Renal cortical epithelial cell (primary cell): ENCODE data around the gene CERCAM. TPM values are rescaled to one million over a fixed set of nuclear protein-coding genes. Genes with fewer than 3 reads are reported as not detected.

Experiments
- DNase-seq: peaks from one replicate; pipeline ENCODE4 v3.0.0-alpha.2; 2011; ENCODE audit warnings: low read depth
- total RNA-seq: library from RNA; depleted of rRNA; stranded (reverse); fragments of >200 nt; gene quantifications from 2 replicates; pipeline ENCODE4 v1.2.3, GENCODE V29; 2014

CERCAM gene
- total RNA-seq, 1 donor from 2014 or later, result 43.4 TPM

DNA sequence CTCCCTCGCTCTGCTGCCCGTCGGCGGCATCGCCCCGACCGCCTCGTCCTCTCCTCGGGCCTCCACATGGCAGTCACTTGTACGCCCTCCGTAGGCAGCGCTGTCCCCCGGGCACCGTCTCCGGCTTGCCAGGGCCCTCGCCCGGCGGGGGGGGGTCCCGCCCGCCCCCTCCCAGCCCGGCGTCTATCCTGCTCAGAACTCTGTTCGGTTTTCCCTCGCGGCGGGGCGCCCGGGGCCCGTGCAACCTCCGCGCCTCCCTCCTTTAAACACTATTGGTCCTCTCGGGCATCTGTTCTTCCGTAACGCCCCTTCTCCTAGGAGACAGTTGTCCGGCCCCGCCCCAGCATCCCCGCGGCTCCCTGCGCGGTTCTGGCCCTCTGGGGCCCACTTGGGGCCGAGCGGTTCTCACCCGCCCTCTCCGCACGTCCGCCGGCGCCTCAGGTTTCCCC, 36.0 kb downstream of the CERCAM start:
- DNase-seq, result peak; percentile 42

DNA sequence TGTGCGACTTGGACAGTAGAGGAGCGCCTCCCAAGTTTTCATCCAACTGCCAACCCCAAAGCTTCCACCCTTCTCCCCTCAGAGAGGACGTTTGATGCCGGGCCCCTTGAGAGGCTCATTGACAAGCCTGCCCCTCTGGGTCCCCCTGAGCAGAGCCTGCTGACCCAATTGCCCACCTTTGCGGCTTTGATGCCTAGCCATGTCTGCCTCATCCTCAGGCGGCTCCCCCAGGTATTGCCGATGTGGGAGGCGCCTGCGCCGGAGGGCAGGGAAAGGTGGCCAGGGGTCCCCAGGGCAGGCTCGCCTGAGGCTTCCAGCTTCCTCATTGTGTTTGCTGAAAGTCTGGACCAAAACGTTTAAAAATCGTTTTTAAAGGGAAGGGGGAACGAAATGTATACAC, 36.5 kb downstream of the CERCAM start:
- no peak for DNase-seq

DNA sequence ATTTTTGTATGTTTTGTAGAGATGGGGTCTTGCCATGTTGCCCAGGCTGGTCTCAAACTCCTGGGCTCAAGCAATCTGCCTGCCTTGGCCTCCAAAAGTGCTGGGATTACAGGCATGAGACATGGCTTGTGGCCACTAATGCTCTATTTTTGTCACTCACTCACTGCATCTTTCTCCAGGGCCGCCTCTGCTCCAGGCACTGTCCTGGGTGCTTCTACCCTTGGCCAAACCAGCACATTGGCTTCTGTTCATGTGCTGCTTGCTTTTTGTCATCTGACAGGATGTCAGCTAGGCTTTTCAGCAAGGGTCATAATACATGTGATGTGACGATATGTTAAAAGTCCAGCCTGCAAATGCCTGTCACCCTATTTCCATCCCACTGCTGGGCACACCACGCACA, 38.4 kb downstream of the CERCAM start:
- DNase-seq, result no peak

DNA sequence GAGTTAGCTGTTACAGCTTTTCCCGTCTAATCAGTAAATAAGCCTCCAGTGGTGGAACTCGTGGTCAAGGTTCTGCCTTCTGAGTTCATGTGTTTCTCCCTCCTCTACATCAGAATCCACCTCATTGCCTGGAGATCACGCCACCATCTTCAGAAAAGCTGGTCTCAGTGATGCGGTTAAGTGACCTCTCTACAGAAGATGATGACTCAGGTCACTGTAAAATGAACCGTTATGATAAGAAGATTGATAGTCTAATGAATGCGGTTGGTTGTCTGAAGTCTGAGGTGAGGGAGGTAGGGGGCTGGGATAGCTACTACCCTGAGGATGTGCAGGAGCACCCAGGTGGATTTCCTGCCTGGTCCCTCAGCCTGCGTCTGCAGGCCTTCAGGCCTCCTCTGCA, 48.4 kb downstream of the CERCAM start:
- no peak for DNase-seq

DNA sequence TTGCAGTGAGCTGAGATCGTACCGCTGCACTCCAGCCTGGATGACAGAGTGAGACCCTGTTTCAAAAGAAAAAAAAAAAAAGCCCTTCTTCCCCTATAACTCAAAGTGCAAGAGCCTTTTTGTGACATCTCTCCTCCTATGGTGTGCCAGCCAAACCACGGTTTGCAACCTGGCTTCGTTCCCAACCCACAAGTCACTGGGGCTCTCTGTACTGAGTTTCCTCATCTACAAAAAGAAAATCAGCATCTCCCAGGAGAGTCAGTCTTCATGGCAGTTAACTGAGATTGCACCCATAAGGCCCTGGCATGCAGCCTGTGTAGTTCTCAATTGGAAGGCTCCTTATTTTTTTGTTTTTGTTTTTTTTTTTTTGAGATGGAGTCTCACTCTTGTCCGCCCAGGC, 49.9 kb downstream of the CERCAM start:
- DNase-seq, result peak; percentile 42

DNA sequence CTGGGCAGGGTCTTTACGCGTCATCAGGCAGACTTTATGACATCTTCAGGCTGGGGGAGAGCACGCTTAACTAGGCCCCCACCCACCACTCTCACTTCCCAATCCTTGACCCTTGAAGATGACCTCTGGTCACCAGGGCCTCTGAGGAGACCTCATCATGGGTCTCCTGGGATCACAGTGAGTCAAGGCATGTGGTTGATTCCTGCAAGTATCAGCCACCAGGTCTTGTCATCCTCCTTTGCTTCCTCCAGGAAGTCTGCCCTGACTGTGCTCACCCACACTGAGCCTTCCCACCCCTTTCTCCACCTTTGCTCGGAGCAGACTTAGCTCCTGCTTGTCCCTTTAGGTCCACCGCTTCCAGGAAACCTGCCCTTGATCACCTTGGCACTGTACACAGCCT, 52.4 kb downstream of the CERCAM start:
- DNase-seq, result no peak

DNA sequence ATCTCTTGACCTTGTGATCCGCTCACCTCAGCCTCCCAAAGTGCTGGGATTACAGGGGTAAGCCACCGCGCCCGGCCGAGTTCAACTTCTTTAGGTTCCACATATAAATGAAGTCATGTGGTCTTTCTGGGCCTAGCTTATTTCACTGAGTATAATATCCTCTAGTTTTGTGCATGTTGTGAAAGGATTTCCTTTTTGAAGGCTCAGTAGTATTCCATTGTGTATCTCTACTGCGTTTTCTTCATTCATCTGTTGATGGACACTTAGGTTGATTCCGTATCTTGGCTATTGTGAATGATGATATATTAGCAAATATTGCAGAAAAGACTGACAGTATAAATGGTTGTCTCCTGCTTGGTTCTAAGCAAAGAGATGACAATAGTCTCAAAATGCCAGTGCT, 55.2 kb downstream of the CERCAM start:
- no peak for DNase-seq

DNA sequence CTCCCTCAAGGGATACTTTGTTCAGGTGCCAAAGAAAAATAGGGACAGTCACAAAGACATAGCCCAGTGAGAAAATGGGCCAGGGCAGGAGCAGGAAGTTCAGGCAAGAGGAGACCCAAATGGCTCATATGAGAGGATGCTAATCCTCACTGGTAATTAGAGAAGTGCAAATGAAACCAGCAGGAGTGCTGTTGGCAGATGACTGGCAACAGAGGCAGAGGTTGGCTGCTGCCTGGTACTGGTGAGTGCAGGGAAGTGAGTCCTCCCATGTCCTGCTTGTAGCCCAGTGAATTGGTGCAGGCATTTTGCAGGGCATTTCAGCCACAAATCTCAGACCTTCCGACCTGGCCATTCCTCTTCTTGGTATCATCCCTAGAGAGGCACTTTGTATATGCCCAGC, 58.6 kb downstream of the CERCAM start:
- no peak for DNase-seq

DNA sequence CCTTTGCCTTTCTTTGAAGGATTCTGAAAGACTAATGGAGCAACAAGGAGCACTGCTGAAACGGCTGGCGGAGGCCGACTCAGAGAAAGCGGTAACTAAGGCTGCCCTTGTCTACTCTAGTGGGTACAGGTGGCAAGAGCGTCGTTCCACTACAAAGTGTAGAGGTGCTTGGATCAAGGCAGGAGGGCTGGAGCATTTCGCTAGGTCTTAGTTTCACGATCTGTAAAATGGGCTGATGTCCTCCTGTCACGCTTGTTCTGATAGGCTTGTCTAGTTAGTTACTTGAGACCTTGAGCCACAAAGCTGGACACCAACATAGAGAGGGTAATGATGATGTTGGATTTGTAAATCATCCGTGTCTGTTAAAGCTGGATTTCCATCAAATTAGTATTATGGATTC, 60.9 kb downstream of the CERCAM start:
- DNase-seq, result no peak

DNA sequence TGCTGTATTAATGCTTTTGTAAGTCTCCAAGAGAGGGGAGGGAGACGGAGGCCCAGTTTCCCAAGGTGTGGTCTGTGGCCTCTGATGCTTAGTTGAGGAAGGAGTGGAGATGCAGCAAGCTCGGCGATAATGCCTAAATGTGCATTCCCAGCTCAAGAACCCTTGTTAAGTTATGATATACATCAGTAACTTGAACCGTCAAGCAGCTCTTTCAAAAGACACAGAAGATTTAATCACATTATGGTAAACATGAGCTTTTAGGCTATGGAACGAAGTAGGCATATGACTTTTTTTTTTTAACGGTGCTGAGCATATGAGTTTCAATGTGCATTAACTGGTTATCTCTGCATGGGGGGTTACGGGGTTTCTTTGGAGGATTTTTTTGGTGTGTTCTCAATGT, 61.5 kb downstream of the CERCAM start:
- no peak for DNase-seq

DNA sequence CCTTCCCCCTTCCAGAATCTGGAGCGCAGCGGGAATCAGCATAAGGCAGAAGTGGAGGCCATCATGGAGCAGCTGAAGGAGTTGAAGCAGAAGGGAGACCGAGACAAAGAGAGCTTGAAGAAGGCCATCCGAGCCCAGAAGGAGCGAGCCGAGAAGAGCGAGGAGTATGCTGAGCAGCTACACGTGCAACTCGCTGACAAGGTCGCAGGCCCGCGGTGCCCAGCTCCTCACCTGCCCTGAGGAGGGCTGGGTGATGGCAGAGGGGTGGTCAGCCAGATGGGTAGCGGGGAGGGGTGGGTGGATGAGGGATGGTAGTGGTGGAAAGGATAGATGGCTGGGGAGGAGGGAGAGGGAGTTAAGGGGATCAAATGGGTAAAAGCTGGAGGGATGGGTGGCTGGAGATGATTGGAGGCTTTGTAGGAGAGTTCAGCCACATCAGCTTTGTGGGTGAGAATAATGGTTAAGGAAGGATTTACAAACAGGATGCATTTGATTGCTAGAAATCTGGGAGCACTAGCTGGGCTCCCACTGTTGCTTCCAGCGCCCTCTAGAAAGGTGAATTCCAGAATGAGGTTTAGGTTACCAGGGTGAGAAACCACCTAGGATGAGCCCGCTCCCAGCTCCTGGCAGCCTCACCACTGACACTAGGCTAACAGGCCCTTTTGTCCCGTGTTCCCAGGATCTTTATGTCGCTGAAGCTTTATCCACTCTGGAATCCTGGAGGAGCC, 64.2 kb downstream of the CERCAM start:
- no peak for DNase-seq

DNA sequence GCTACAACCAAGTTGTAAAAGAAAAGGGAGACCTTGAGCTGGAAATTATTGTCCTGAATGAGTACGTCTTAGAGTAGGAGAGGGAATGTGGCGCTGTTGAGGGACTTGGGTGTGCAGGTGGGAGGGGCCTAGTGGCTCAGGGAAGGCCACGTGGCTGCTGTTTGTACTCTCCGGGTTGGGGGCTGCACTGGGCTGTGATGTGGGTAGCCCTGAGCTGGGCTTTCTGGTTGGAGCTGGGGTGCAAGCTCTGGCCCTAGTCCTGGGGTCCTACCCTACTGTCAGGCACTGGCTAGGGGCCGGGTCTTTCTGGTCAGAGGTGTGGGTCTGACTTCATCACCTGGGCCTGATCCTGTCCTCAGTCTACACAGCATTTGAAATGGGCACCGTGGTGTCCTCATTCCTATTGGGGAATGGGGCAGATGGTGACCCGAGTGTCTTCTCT, 64.8 kb downstream of the CERCAM start:
- no peak for DNase-seq

DNA sequence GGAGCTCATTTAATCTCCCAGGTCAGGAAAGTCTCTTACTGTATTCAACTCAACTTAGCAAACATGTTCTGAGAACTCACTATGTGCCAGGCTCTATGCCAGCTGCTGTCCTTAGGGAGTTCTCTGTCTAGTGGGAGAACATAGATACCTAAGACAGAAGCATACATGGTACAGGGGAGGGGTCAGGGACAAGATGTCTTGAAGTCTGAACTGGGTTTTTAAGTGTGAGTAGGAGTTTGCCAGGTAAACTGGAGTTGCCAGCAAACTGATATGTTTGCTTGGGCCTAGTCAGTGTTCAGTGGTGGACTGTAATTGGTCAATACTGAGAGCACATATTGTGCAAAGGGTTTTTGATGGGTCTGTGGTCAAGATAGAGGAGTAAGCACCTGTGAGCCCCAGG, 65.5 kb downstream of the CERCAM start:
- no peak for DNase-seq

Other genes starting within 250 kb of the CERCAM start
- 10.9 and 38.1 TPM in 2 replicates for gene CIZ1, start 229.3 kb upstream of the CERCAM start, total RNA-seq
- 9.2 and 33.5 TPM in 2 replicates for gene DNM1, start 217.5 kb upstream of the CERCAM start, total RNA-seq
- 47.9 and 89.6 TPM in 2 replicates for gene GOLGA2, start 144.8 kb upstream of the CERCAM start, total RNA-seq
- gene SWI5, start 144.6 kb upstream of the CERCAM start, total RNA-seq, result 15.5 and 22.6 TPM in 2 replicates
- 15.2 and 17.4 TPM in 2 replicates for gene TRUB2, start 98.4 kb upstream of the CERCAM start, total RNA-seq
- 35.5 and 38.2 TPM in 2 replicates for gene COQ4, start 98.0 kb upstream of the CERCAM start, total RNA-seq
- 27.6 and 47.5 TPM in 2 replicates for gene SLC27A4, start 80.3 kb upstream of the CERCAM start, total RNA-seq
- 21.9 and 43.7 TPM in 2 replicates for gene URM1, start 49.5 kb upstream of the CERCAM start, total RNA-seq
- 21.7 and 37.2 TPM in 2 replicates for gene ODF2, start 35.1 kb downstream of the CERCAM start, total RNA-seq
- gene GLE1, start 83.9 kb downstream of the CERCAM start, total RNA-seq, result 19.1 and 29.2 TPM in 2 replicates
- 206 and 420 TPM in 2 replicates for gene SPTAN1, start 131.7 kb downstream of the CERCAM start, total RNA-seq
- gene DYNC2I2, start 236.0 kb downstream of the CERCAM start, total RNA-seq, result 46.4 and 59.7 TPM in 2 replicates